ENCODE results near the gene IFIH1.

IFIH1 gene

GRCh38 chr2:162230761-162231160 is 87.7 kb downstream of the IFIH1 start:
- TF ChIP-seq, protein P1, sequence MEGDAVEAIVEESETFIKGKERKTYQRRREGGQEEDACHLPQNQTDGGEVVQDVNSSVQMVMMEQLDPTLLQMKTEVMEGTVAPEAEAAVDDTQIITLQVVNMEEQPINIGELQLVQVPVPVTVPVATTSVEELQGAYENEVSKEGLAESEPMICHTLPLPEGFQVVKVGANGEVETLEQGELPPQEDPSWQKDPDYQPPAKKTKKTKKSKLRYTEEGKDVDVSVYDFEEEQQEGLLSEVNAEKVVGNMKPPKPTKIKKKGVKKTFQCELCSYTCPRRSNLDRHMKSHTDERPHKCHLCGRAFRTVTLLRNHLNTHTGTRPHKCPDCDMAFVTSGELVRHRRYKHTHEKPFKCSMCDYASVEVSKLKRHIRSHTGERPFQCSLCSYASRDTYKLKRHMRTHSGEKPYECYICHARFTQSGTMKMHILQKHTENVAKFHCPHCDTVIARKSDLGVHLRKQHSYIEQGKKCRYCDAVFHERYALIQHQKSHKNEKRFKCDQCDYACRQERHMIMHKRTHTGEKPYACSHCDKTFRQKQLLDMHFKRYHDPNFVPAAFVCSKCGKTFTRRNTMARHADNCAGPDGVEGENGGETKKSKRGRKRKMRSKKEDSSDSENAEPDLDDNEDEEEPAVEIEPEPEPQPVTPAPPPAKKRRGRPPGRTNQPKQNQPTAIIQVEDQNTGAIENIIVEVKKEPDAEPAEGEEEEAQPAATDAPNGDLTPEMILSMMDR (IDR thresholded peaks at IDR 0.05; ENCODE audit: low read depth, low read length, missing control alignments) = no peak
- no peak overlapping the region for H3K4me3 ChIP-seq (ENCODE audit: low read depth, low read length)

GRCh38 chr2:162226836-162227235 is 91.6 kb downstream of the IFIH1 start:
- TF ChIP-seq, protein P1 (IDR thresholded peaks at IDR 0.05; ENCODE audit: low read depth, low read length, missing control alignments) = no peak
- DNase-seq (ENCODE audit: low read depth) = no peak
- no peak overlapping the region for H3K4me3 ChIP-seq (ENCODE audit: low read depth, low read length)

More at GRCh38 chr2:162230761-162231160, 87.7 kb downstream of the IFIH1 start:
- DNase-seq (ENCODE audit: low read depth) = no peak

DNA sequence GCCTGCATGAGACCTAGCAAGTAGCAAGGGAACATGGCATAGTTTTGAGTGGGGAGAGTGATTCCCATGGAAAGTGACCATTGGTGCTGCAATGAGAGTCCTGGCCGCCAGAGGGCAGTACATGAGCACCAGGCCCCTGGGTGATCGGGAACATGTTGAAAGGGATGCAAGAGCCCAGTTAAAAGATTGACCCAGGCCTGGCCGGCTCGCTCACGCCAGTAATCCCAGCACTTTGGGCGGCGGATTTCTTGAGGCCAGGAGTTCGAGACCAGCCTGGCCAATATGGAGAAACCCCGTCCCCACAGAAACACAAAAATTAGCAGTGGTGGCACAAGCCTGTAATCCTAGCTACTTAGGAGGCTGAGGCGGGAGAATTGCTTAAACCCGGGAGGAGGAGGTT is 97.4 kb downstream of the IFIH1 start:
- DNase-seq (ENCODE audit: low read depth) = peak; percentile 13
- no peak overlapping the region for H3K4me3 ChIP-seq (ENCODE audit: low read depth, low read length)
- TF ChIP-seq, protein P1 (IDR thresholded peaks at IDR 0.05; ENCODE audit: low read depth, low read length, missing control alignments) = peak; percentile 97

GRCh38 chr2:162220368-162220767 is 98.1 kb downstream of the IFIH1 start:
- no peak overlapping the region for H3K4me3 ChIP-seq (ENCODE audit: low read depth, low read length)
- TF ChIP-seq, protein P1 (IDR thresholded peaks at IDR 0.05; ENCODE audit: low read depth, low read length, missing control alignments) = no peak
- DNase-seq (ENCODE audit: low read depth) = no peak

DNA sequence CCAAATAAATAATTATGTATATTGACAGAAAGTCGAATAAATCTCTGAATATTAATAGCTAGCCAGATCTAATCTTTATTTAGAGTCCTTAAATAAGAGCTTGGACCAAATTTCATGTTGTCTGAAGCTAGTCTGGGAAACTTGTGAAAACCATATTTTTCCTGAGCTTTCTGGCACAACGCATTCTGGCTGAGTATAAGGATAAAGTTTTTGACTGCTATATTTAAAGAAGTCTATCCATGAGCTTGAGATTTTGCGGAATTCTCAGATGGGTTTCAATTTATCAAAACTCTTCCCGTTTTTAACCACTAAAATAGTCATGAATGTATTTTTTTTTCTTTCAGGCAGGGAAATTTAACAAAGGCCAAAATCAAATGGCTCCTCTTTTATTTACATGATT is 99.1 kb downstream of the IFIH1 start:
- DNase-seq (ENCODE audit: low read depth) = no peak
- TF ChIP-seq, protein P1 (IDR thresholded peaks at IDR 0.05; ENCODE audit: low read depth, low read length, missing control alignments) = no peak
- H3K4me3 ChIP-seq (ENCODE audit: low read depth, low read length) = no peak overlapping the region

DNA sequence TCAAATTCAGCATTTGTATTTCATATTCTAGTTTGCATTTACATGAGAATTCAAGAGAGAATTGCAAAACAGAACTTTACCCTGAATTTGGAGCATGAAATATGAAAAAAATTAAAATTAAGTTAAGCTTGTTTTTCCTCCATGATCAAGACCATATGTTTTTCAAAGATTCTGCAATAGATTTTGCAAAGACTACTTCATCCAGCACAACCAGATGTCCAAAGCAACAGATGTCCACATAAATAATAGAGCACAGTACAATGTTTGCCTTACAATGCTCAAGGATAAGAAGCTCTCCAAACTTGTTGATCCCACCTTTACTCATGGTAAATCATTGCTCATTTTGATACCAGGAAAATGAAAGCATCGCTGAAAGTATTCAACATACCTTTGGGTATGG is 100.9 kb downstream of the IFIH1 start:
- TF ChIP-seq, protein P1 (IDR thresholded peaks at IDR 0.05; ENCODE audit: low read depth, low read length, missing control alignments) = no peak
- no peak for DNase-seq (ENCODE audit: low read depth)
- no peak overlapping the region for H3K4me3 ChIP-seq (ENCODE audit: low read depth, low read length)
